Stimulated activated naive CD8-positive, alpha-beta T cell treated with anti-CD3 and anti-CD28 coated beads, Interleukin-15, Interleukin-2, amounts not matched to agents 100 U/mL and 50 U/mL, for 24 hours (primary cell): ENCODE data around the gene SLCO2B1.
"Not testable (repeated sequence)": the region's sequence is repeated elsewhere in the genome, so short reads cannot be mapped to it uniquely, and the experiment has no call there.

Experiments used
- ATAC-seq: fragments of 150-1000 bp; cut with Tn5 transposase; one replicate; pipeline ENCODE4 v1.10.0; 2021
- DNase-seq: peaks from one replicate; pipeline ENCODE4 v3.0.0; 2021

SLCO2B1 gene

GRCh38 chr11:75150879-75151278, at the start of gene SLCO2B1:
TSS of gene SLCO2B1 (plus strand) at chr11:75151107. CDS start at chr11:75151382, 275 bp downstream.
- ATAC-seq (no peak), DNase-seq (no peak)

GRCh38 chr11:75101424-75102128, 49.3 kb upstream of the SLCO2B1 start:
- ATAC-seq = no peak
- no peak for DNase-seq

- DNase-seq = no peak
- ATAC-seq = peak; percentile 77
These were observed 47.4 kb upstream of the SLCO2B1 start for GRCh38 chr11:75103380-75104026.

GRCh38 chr11:75105462-75105925, 45.4 kb upstream of the SLCO2B1 start:
- ATAC-seq (no peak), DNase-seq (no peak)

GRCh38 chr11:75105967-75106681, 44.8 kb upstream of the SLCO2B1 start:
- not testable (repeated sequence) for DNase-seq, ATAC-seq

GRCh38 chr11:75107187-75107586, 43.7 kb upstream of the SLCO2B1 start:
- ATAC-seq = no peak
- no peak for DNase-seq

GRCh38 chr11:75112200-75112599, 38.7 kb upstream of the SLCO2B1 start:
- DNase-seq = no peak
- ATAC-seq = no peak

GRCh38 chr11:75113030-75113429, 37.9 kb upstream of the SLCO2B1 start:
- ATAC-seq = no peak
- no peak for DNase-seq

- ATAC-seq (no peak), DNase-seq (no peak)
These were observed 36.4 kb upstream of the SLCO2B1 start for GRCh38 chr11:75114465-75114864.

GRCh38 chr11:75118577-75118976, 32.3 kb upstream of the SLCO2B1 start:
- ATAC-seq (no peak), DNase-seq (no peak)

- DNase-seq = no peak
- ATAC-seq = no peak
These were observed 24.3 kb upstream of the SLCO2B1 start for GRCh38 chr11:75126564-75126963.

GRCh38 chr11:75132080-75132479, 18.8 kb upstream of the SLCO2B1 start:
- ATAC-seq (no peak), DNase-seq (no peak)

GRCh38 chr11:75133976-75134375, 16.9 kb upstream of the SLCO2B1 start:
- DNase-seq (no peak), ATAC-seq (no peak)

GRCh38 chr11:75135021-75135650, 15.8 kb upstream of the SLCO2B1 start:
- ATAC-seq (no peak), DNase-seq (no peak)

GRCh38 chr11:75135651-75136050, 15.3 kb upstream of the SLCO2B1 start:
- no peak for DNase-seq
- no peak for ATAC-seq

GRCh38 chr11:75140269-75141138, 10.4 kb upstream of the SLCO2B1 start:
- ATAC-seq = peak; percentile 55
- peak; percentile 87 for DNase-seq

- no peak for ATAC-seq
These were observed 9.7 kb upstream of the SLCO2B1 start for GRCh38 chr11:75141166-75141565.

GRCh38 chr11:75142714-75143419, 8.0 kb upstream of the SLCO2B1 start:
- ATAC-seq = peak; percentile 93
- DNase-seq = peak; percentile 74

More at GRCh38 chr11:75141166-75141565, 9.7 kb upstream of the SLCO2B1 start:
- DNase-seq = no peak

GRCh38 chr11:75143420-75143731, 7.5 kb upstream of the SLCO2B1 start:
- no peak for ATAC-seq

GRCh38 chr11:75144716-75145014, 6.2 kb upstream of the SLCO2B1 start:
- DNase-seq = no peak
- no peak for ATAC-seq

More at GRCh38 chr11:75143420-75143731, 7.5 kb upstream of the SLCO2B1 start:
- DNase-seq = no peak
